ENCODE results near the gene EYA2.

Gene EYA2

DNA sequence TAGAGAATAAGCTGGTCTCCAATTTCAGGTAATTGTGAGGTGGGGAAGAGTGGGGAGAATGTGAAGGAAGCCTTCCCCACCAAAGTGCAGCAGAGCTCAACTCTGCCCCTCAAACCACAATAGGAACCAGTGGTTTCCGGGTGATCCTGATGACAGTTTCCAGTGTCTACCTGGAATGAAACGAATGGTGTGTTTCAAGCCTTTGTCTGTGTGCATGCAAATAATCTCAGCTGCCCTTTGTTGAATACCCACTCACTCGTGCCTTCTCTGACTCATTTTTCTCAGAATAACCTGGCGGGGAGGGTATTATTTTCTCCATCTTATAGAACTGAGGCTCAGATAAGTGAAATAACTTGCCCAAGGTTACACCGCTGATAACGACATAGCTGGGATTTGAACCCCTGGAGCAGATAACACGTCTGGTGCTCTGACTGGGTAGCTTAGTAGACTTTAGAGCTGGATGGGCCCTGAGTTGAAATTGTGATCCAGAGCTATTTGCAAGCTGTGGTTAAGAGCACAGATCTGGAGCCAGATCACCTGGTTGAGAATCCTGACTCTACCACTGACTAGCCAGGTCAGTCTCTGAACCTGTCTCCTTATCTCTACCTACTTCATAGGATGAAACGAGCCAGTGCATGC lies 85.1 kb downstream of the EYA2 start:
- DNase-seq (ENCODE audit: low spot score), result no peak

- DNase-seq (ENCODE audit: low spot score), result no peak
Measured at GRCh38 chr20:46981184-46981583, 86.5 kb downstream of the EYA2 start.

DNA sequence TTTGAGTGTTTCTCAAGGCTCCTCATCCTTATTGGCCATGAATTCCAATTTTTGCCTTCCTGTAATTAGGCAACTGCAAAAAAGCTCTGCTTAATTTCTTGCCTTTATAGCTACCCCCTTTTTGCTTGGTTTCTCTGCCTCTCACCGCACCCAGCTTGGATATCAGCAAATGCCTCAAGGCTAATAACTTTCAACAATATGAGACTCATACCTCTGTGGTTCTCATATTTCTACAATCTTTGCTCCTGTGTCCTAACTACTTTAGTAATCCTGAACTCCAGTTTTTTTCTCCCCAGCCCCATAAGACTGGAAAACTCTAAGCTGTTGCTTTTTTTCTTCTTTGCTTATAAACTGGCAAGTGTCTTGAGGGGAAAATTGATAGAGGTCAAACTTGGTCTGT lies 88.8 kb downstream of the EYA2 start:
- DNase-seq (ENCODE audit: low spot score), result no peak

- no peak for DNase-seq (ENCODE audit: low spot score)
Measured at GRCh38 chr20:46984405-46984804, 89.8 kb downstream of the EYA2 start.

DNA sequence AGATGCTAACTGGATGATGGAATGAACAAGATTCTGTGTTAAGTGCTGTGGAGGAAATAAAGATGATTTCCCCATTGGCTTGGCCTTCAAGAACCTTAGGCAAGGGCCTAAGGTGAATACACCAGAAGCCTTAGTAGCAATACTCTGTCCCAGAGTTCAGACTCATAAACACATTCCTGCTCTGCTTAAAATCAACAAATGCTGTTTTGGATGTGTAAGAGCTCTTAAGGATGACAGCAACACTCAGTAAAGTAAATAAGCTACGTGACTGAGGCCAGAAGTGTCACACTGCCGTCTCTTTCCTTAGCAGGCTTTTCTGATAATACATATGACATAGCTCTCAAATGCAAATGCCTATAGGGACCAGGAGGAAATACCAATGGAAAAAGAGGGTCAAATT lies 90.6 kb downstream of the EYA2 start:
- DNase-seq (ENCODE audit: low spot score), result no peak

DNA sequence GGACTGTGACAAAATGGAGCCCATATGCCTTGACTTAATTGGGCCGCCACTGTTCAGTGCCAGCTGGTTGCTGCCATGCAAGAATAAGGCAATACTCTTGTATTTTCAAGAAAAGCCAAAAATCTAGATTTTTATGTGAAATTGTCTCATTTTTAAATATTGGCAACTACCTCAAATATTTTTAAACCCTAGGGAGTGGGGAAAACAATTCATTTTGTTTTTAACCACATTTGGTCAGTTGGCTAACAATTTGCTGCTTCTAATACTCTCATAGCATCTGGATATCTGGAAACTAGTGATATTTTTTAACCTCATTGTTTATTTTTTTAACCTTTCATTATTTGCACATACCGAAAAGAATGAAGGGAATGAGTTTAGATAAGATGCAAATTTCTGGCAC lies 91.0 kb downstream of the EYA2 start:
- no peak for DNase-seq (ENCODE audit: low spot score)

DNA sequence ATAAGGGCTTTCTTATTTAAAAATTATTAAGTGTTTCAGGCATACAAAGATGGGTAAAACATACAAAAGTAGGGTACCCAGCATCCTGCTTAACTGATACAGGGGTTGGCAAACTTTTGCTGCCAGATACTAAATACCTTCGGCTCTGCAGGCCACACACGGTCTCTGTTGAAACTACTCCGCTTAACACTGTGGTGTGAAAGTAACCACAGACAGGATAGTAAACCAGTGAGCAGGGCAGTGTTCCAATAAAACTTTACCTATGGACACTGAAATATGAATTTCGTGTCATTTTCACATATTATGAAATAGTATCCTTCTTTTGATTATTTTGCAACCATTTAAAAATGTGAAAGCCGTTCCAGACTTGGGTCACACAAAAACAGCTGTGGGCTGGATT lies 92.4 kb downstream of the EYA2 start:
- no peak for DNase-seq (ENCODE audit: low spot score)

DNA sequence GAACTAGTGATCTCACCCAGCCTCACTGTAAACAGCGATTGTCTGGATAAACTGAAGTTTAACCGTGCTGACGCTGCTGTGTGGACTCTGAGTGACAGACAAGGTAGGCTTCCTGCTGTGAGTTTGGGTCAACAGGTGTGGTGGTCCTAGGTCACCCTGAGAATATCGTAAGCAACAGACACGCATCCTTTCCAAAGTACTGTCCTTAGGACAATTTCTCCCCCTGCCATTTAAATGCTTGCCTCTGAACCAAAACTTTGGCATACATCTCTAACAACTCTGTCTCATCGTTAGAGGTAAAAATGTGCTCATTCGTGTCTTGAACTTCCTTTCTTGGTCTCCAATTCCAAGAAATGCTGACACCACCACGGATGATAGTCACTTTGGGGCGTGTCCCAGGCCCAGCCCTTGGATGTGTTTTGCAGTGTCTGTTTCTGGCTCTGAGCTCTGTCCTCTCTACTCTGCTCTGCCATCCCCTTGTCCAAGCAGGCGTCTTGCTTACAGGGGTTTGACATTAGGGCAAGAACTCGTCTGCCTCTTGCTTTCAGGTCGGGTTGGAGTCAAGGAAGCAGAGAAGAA lies 95.5 kb downstream of the EYA2 start:
- DNase-seq (ENCODE audit: low spot score), result no peak

DNA sequence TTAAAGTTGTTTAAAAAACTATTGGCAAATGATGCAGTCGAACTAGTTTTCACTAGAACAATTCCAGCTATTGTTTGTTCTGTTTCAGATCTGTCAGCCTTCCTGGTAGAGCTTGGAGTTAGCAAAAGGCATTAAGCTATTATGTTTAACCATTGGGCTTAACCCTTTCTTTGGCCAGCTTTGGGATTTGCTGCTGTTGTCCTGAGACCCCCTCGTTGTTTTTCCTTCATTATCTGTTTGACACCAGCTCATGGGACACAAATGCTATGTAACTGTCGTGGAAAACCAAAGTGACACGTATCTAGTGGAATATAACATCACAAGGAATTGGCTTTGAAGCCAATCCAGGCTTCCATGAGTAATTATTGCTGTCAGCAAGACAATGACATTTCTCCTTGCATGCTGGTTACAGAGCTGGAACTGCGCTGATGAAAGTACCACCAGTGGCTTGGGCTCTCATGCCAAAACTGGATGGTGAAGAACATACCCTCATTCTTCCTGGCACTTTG lies 96.0 kb downstream of the EYA2 start:
- no peak for DNase-seq (ENCODE audit: low spot score)

DNA sequence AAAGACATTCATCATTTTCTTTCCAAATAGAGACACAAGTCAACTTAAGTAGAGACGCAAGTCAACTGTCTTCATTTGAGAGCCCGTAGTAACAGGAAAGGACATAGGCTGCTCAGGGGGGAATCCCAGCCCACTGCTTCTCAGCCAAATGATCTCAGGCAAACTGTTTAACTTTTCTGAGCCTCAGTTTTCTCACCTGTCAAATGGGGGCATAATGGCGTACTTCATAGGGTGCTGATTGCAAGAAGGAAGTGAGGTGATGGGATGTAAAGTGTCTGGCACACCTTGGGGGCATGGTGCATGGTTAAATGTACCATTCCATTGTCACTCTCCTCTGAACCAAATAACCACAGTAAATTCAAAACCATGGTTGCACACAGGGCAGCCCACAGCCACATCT lies 96.5 kb downstream of the EYA2 start:
- no peak for DNase-seq (ENCODE audit: low spot score)

DNA sequence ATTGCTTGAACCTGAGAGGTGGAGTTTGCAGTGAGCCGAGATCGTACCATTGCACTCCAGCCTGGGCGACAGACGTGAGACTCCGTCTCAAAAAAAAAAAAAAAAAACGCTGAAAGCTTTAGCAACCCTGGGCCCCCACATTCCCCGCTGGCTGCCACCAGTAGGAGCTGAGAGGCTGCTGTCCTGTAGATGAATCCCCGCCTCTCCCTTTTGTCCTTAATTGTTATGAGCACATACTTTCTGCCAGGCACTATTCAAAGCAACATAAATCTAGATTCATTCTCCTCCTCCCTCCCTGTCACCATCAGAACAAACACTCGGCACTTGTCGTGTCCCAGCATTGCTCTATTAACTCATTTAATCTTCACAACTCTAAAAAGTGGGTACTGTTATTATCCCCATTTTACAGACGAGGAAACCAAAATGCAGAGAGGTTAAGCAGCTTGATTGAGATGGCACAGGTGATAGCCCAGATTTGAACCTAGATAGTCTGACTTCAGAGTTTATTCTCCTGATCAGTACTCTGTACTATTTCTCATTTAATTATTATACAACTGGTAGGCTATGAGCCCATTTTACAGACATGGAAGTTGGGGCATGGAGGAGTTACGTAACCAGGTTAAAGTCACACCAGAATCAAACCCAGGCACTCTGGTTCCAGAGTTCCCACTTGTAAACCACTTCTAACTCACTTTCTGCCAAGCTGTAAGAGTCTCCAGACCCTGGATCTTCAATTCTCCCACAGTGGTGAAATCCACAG lies 97.4 kb downstream of the EYA2 start:
- DNase-seq (ENCODE audit: low spot score), result no peak

- no peak for DNase-seq (ENCODE audit: low spot score)
Measured at GRCh38 chr20:46992640-46993035, 98.0 kb downstream of the EYA2 start.

DNA sequence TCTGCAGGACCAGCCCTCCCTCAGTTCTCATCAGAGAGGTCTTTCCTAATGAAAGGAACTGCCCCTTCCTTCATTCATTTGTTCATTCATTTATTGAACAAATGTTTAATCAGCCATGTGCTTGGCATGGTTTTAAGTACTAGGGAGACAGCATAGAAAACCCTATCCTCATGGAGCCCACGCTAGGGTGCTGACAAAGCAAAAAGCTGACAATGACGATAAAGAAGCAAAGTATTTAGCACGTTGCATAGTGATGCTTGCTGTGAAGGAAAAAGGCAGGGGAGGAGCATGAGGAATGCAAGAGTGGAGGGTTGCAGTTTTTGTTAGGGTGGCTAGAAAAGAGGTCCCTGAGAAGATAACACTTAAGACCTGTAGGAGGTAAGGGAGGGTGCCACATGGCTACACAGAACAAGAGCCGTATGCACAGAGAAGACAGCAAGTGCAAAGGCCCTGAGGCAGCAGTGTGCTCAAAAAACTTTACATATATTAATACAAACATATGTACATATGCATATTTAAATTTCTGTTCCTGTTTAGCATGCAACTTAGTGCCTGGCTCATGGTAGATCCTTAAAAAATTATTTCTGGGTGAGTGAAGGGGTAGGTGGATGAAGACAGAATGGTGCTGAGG lies 98.9 kb downstream of the EYA2 start:
- DNase-seq (ENCODE audit: low spot score), result no peak

DNA sequence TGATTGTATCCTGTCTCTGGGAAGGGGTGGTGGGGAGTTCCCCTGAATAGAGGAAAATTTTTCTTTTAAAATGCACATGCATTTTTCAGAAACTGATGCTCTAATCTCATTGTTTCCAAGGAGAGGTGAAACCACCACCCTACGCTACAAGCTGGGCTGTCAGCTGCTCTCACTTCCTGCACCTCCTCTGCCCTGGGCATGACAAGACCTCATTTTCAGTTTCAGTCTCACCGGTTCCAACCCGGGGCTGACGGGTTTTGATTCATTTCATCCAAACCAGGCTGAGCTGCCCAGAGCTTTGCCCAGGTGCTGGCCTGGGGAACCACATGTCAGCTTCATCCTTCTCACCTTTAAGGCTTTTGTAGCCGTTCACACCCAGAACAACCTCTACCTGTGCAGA lies 99.7 kb downstream of the EYA2 start:
- DNase-seq (ENCODE audit: low spot score), result no peak

DNA sequence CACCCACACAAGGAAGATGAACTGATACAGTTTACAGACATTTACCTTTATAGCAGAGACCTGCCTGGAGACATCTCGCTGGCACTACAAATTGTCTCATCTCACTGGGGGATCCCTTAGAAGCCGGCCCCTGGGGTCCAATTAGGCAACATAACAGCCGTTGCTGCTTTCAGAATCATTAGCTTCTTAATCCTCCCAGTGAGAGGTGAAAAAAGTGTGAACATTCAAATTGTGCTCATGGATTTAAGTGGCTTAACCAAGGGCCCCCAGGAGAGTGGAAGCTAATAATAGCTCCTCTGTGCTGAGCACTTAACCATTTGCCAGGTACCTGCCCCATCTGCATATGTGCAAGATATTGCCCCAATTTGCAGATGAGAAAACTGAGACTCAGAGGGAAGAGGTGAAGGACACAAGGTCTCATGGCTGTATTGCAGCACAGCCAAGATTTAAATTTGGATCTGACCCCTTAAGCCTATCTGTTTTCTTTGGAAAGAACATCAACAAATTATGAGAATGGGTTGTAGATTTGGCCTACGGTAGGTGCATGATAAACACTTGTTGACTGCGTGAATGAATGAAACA lies 101.0 kb downstream of the EYA2 start:
- peak; percentile 82 for DNase-seq (ENCODE audit: low spot score)

DNA sequence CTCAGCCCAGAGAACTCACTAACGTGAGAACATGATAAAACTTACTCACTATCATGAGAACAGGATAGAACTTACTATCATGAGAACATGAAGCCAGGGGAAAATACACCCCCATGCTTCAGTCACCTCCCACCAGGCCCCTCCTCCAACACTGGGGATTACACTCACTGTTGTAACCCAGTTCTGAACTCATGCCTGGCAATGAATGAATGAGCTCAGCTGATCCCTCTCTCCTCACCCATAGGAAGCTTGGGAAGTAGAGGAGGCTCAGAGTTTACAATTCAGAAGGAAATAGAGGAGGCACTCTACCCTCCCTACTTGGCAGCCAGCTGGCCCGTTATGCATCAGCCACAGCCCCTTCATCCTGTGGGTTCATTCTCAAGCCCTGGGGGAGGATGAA lies 102.5 kb downstream of the EYA2 start:
- no peak for DNase-seq (ENCODE audit: low spot score)

- DNase-seq (ENCODE audit: low spot score), result no peak
Measured at GRCh38 chr20:46998477-46999240, 104.0 kb downstream of the EYA2 start.

DNA sequence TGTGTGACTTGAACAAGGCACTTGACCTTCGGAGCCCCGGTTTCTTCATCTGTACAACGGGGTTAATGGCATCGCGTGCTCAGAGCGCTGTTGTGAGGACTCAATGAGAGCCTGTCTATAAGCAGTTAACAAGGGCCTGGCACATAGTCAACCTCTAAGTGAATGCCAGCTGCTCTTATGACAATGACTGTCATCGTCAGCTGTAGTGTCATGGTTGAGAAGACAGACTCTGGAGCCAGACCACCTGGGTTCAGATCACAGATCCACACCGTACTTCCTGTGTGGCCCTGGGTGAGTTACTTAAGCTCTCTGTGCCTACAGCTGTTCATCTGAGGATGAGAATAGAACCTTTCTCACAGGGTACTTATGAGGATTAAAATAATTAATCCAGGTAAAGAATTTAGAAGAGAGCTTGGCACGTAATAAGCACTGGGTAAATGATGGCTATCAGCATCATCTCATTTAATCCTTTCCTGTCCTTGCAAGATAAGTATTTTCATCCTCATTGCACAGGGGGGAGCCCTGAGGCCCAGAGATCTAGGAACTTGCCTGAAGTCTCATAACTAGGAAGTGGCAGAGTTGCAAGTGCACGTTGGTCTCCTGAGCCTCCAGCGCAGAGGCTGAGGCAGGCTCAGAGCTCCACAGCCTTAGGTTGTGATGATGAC lies 105.3 kb downstream of the EYA2 start:
- peak; percentile 79 for DNase-seq (ENCODE audit: low spot score)

DNA sequence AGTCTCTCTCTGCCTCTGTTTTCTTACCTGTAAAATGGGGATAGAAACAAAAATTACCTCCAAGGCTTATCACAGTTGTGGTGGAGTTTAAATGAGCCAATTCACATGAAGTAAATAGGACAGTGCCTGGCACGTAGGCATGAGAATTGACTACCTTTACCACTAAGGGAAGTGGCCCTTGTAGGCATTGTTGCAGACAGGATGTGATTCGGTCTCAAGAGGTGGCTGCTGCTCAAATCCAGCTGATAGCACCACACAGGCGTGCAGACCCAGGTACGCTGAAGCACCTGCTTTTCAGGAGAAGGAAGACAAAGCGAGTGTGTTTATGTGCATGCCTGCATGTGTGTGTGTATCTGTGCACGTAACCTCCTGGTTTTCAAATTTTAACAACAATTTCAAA lies 108.6 kb downstream of the EYA2 start:
- no peak for DNase-seq (ENCODE audit: low spot score)

DNA sequence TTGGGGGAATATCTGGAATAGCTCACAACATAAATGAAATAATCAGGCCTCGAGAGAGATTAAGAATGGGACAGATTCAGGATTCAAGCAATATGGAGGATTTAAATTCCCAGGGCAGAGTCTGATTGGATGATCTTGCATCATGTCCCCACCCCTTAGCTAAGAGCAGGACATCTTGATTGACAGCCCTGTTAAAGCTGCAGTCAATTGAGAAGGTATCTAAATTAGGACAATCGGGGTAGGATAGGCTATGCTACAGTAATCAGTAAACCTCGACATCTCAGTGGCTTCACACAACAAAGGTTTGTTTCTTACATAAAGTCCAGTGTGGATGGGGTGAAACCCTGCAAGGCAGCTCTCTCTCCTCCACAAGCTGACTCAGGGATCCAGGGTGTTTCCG lies 109.5 kb downstream of the EYA2 start:
- DNase-seq (ENCODE audit: low spot score), result no peak
